DND-41 (cell line): Measurements from ENCODE around the gene TMEM248.
"Not testable (repeated sequence)": the region's sequence is repeated elsewhere in the genome, so short reads cannot be mapped to it uniquely, and the experiment has no call there.

Source experiments
- EZH2 ChIP-seq: IDR thresholded peaks from 3 replicates; pipeline ENCODE4 v1.6.1; 2012; ENCODE audit warnings: borderline replicate concordance, low read depth, mild to moderate bottlenecking, moderate library complexity, low read length, inconsistent platforms; ENCODE audit not compliant: severe bottlenecking
- TF ChIP-seq, protein P1 (sequence below): IDR thresholded peaks from 2 replicates; pipeline ENCODE4 v1.5.1; 2012; ENCODE audit warnings: borderline replicate concordance, low read length, moderate library complexity, mild to moderate bottlenecking; ENCODE audit not compliant: poor library complexity, severe bottlenecking; ENCODE audit errors: extremely low read depth

DNA sequence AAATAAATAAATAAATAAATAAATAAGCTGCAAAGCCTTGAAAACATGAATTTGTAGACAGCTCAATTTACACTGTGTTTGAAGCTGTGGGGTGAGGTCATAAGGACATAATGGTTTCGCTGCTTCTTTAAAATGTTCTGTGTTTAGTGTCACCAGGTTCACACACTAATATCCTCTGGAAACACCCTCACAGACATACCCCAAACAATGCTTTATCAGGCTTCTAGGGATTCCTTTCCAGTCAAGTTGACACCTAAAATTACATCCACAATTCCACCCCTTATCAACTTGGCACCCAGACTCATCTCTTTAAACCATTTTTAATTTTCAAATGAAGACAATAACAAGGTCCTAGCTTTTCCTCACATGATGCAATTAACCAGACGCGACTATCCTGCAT is 68.5 kb downstream of the TMEM248 start:
- TF ChIP-seq, protein P1, sequence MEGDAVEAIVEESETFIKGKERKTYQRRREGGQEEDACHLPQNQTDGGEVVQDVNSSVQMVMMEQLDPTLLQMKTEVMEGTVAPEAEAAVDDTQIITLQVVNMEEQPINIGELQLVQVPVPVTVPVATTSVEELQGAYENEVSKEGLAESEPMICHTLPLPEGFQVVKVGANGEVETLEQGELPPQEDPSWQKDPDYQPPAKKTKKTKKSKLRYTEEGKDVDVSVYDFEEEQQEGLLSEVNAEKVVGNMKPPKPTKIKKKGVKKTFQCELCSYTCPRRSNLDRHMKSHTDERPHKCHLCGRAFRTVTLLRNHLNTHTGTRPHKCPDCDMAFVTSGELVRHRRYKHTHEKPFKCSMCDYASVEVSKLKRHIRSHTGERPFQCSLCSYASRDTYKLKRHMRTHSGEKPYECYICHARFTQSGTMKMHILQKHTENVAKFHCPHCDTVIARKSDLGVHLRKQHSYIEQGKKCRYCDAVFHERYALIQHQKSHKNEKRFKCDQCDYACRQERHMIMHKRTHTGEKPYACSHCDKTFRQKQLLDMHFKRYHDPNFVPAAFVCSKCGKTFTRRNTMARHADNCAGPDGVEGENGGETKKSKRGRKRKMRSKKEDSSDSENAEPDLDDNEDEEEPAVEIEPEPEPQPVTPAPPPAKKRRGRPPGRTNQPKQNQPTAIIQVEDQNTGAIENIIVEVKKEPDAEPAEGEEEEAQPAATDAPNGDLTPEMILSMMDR: not testable (repeated sequence)
- not testable (repeated sequence) for TF ChIP-seq EZH2
